A549 (cell line): ENCODE measurements around the gene ANKRD34A. TPM values are rescaled to one million over a fixed set of nuclear protein-coding genes. Genes with fewer than 3 reads are reported as not detected.

ENCODE experiments used
- ATAC-seq, 2 experiments: fragments of 200-7000 bp in 1 of 2; fragments of >200 bp in 1 of 2; cut with Nextera tagmentation in 1 of 2; cut with Tn5 transposase in 1 of 2; 3 replicates each; pipeline versions ENCODE4 v1.8.0 to v1.9.1; 2018 to 2020; ENCODE audit warnings: mild to moderate bottlenecking in 1 of 2, moderate library complexity in 1 of 2
- CTCF ChIA-PET: fragments of 300-600 bp; sonication (Branson Sonifier 250); formaldehyde crosslinking; extraction: SDS; loops from one replicate; lab custom pipeline; 2021; ENCODE audit warnings: antibody characterized with exemption, inconsistent platforms; lab: Yijun Ruan, JAX
- POLR2A ChIA-PET: fragments of 350-600 bp; formaldehyde crosslinking; extraction: SDS; loops from one replicate; lab custom pipeline; 2021; ENCODE audit warnings: antibody characterized with exemption, inconsistent platforms; lab: Yijun Ruan, JAX
- DNase-seq, 2 experiments: peaks; one replicate each; pipeline versions ENCODE4 v3.0.0 to v3.0.0-alpha.2; 2011 to 2016; ENCODE audit warnings: low read depth in 1 of 2, low spot score in 1 of 2
- FAIRE-seq: peaks from 2 replicates; lab custom pipeline; 2011; peaks lifted over from hg19 to GRCh38; lab: Jason Lieb, UNC
- H3K27ac ChIP-seq, 2 experiments: fragments of >200 bp; sonication (Bioruptor Twin); formaldehyde crosslinking; 3 replicates each; pipeline ENCODE4 v1.5.1; 2016 to 2017
- H3K4me1 ChIP-seq: fragments of >200 bp; sonication (Bioruptor Twin); formaldehyde crosslinking; 3 replicates; pipeline ENCODE4 v1.6.1; 2016
- H3K4me2 ChIP-seq: fragments of >200 bp; sonication (Bioruptor Twin); formaldehyde crosslinking; 3 replicates; pipeline ENCODE4 v1.6.1; 2016
- H3K4me3 ChIP-seq: fragments of >200 bp; sonication (Bioruptor Twin); formaldehyde crosslinking; 3 replicates; pipeline ENCODE4 v1.5.1; 2016
- H3K9me3 ChIP-seq: fragments of >200 bp; sonication (Bioruptor Twin); formaldehyde crosslinking; 3 replicates; pipeline ENCODE4 v1.6.1; 2016
- BHLHE40 ChIP-seq: IDR thresholded peaks from 2 replicates; pipeline ENCODE4 v1.6.1; 2012; ENCODE audit warnings: low read depth, low read length, inconsistent platforms
- EHMT2 ChIP-seq: fragments of 200-600 bp; sonication (generic); IDR thresholded peaks from 2 replicates; pipeline ENCODE4 v1.6.1; 2016; ENCODE audit warnings: antibody characterized with exemption, low read depth, mild to moderate bottlenecking, moderate library complexity
- ELK1 ChIP-seq: fragments of 150-350 bp; IDR thresholded peaks from 2 replicates; pipeline ENCODE4 v1.6.1; 2014; ENCODE audit warnings: low read depth, mild to moderate bottlenecking, low read length
- EP300 ChIP-seq, 2 experiments: fragments of >200 bp; sonication (Bioruptor Twin); formaldehyde crosslinking; IDR thresholded peaks; 2 replicates in 1 of 2; 3 replicates in 1 of 2; pipeline ENCODE4 v1.6.1; 2016 to 2017
- ESRRA ChIP-seq: fragments of 150-350 bp; IDR thresholded peaks from 2 replicates; pipeline ENCODE4 v1.6.1; 2014; ENCODE audit warnings: mild to moderate bottlenecking, low read length, borderline replicate concordance
- GATA3 ChIP-seq: IDR thresholded peaks from 2 replicates; pipeline ENCODE4 v1.6.1; 2012; ENCODE audit warnings: borderline replicate concordance
- HDAC2 ChIP-seq: fragments of 200-600 bp; sonication (generic); IDR thresholded peaks from 2 replicates; pipeline ENCODE4 v1.6.1; 2016
- HEYL ChIP-seq: fragments of 250-450 bp; sonication (Bioruptor Pico); IDR thresholded peaks from 2 replicates; pipeline ENCODE4 v1.8.0; 2021; ENCODE audit warnings: mild to moderate bottlenecking, moderate library complexity
- HOXA7 ChIP-seq: fragments of 250-450 bp; sonication (Bioruptor Pico); IDR thresholded peaks from 2 replicates; pipeline ENCODE4 v1.5.0; 2020; ENCODE audit warnings: mild to moderate bottlenecking, moderate library complexity
- HOXB5 ChIP-seq: fragments of 250-450 bp; sonication (Bioruptor Pico); IDR thresholded peaks from 2 replicates; pipeline ENCODE4 v1.5.0; 2020; ENCODE audit warnings: mild to moderate bottlenecking, moderate library complexity
- JUN ChIP-seq, 2 experiments: fragments of >200 bp; sonication (Bioruptor Twin); formaldehyde crosslinking; IDR thresholded peaks; 2 replicates in 1 of 2; 3 replicates in 1 of 2; pipeline ENCODE4 v1.6.1; 2016 to 2017
- MAZ ChIP-seq: fragments of 150-350 bp; IDR thresholded peaks from 2 replicates; pipeline ENCODE4 v1.6.1; 2014; ENCODE audit warnings: antibody characterized with exemption, low read depth, low read length, borderline replicate concordance
- NFE2L2 ChIP-seq: fragments of 150-350 bp; conservative IDR thresholded peaks from 2 replicates; pipeline ENCODE4 v1.6.1; 2014; ENCODE audit warnings: low read length
- NR3C1 ChIP-seq: fragments of >200 bp; sonication (Bioruptor Twin); formaldehyde crosslinking; IDR thresholded peaks from 3 replicates; pipeline ENCODE4 v1.6.1; 2017
- PBX3 ChIP-seq: IDR thresholded peaks from 2 replicates; pipeline ENCODE4 v1.6.1; 2012
- POLR2A ChIP-seq: IDR thresholded peaks from 2 replicates; pipeline ENCODE4 v1.6.1; 2012; ENCODE audit warnings: mild to moderate bottlenecking, low read length
- RAD21 ChIP-seq, 2 experiments: fragments of >200 bp in 1 of 2; sonication (Bioruptor Twin) in 1 of 2; formaldehyde crosslinking in 1 of 2; IDR thresholded peaks in 1 of 2; conservative IDR thresholded peaks in 1 of 2; 2 replicates in 1 of 2; 3 replicates in 1 of 2; pipeline ENCODE4 v1.6.1; 2012 to 2018; ENCODE audit warnings: inconsistent platforms in 1 of 2
- RARB ChIP-seq: fragments of 250-450 bp; sonication (Bioruptor Pico); IDR thresholded peaks from 2 replicates; pipeline ENCODE4 v1.8.0; 2021; ENCODE audit warnings: mild to moderate bottlenecking, moderate library complexity
- RFX5 ChIP-seq: fragments of 450-650 bp; IDR thresholded peaks from 2 replicates; pipeline ENCODE4 v1.7.1; 2014; ENCODE audit warnings: antibody characterized with exemption, mild to moderate bottlenecking, moderate library complexity
- SREBF2 ChIP-seq: fragments of 450-650 bp; IDR thresholded peaks from 2 replicates; pipeline ENCODE4 v1.6.1; 2014; ENCODE audit warnings: mild to moderate bottlenecking, moderate library complexity
- USF2 ChIP-seq: fragments of 450-650 bp; IDR thresholded peaks from 2 replicates; pipeline ENCODE4 v1.6.1; 2014; ENCODE audit warnings: antibody characterized with exemption
- ZC3H11A ChIP-seq: fragments of 450-650 bp; IDR thresholded peaks from 2 replicates; pipeline ENCODE4 v1.6.1; 2014; ENCODE audit warnings: antibody characterized with exemption, mild to moderate bottlenecking
- WGBS: methylation state at CpG from one replicate; pipeline ENCODE4 v1.1.6; 2017; ENCODE audit errors: missing lambda C conversion rate; 5-methylcytosine and 5-hydroxymethylcytosine counted together
- polyA plus RNA-seq, 4 experiments: library from polyadenylated mRNA; depleted of rRNA in 3 of 4; stranded (reverse); fragments of >200 nt; fragmentation: RNase III in 1 of 4; extraction: RNeasy Plus Mini Kit Qiagen cat#74134 plus additional on column Dnase treatment in 1 of 4; gene quantifications; 2 replicates in 3 of 4; 3 replicates in 1 of 4; pipeline ENCODE4 v1.2.3, GENCODE V29; 2011 to 2017

ANKRD34A gene
- polyA plus RNA-seq, 2 of the 4 experiments (the other 2 are of a cell fraction): 0.30 to 0.39 TPM

- FAIRE-seq: no peak
- CTCF ChIA-PET: interaction anchor here (1.2 to 9.1 kb wide), 6 partner anchors 16 to 71 kb away, joined by 3 to 110 read pairs (median 6); partner anchors contain the start of genes ITGA10 and RBM8A
These were observed 933 bp downstream of the ANKRD34A start for GRCh38 chr1:145963265-145964019.

GRCh38 chr1:145962157-145963102 is 1.9 kb downstream of the ANKRD34A start:
- FAIRE-seq (no peak), ATAC-seq (no peak), DNase-seq (no peak)
- Histone ChIP-seq H3K4me3 (peak overlapping the region; percentile 37), H3K4me1 (peaks cover 44% of the 10 kb centered on the region), H3K27ac (peak overlapping the region; percentile 49 to 85; a peak in 5 of 6 replicates), H3K4me2 (peak overlapping the region; percentile 92), H3K9me3 (peaks cover 5% of the 10 kb centered on the region; the same call in 2 of the 3 replicates)
- ChIA-PET CTCF (interaction anchor here (0.5 to 9.1 kb wide), 4 partner anchors 17 to 55 kb away, joined by 3 to 110 read pairs (median 4); no protein-coding TSS in a partner anchor), POLR2A (interaction anchor here (0.5 to 3.1 kb wide), 4 partner anchors 33 to 103 kb away, joined by 4 to 39 read pairs (median 9); partner anchors contain the start of genes PIAS3 and RBM8A)
- no peak for TF ChIP-seq HDAC2
- no peak for TF ChIP-seq POLR2A
- no peak for TF ChIP-seq EP300 (IDR thresholded peaks at IDR 0.05)
- no peak for TF ChIP-seq ZC3H11A
- no peak for TF ChIP-seq JUN (IDR thresholded peaks at IDR 0.05)
- TF ChIP-seq SREBF2: no peak
- no peak for TF ChIP-seq NFE2L2
- 46% methylated on average over 17 of the region's 36 CpGs for WGBS

More at GRCh38 chr1:145963265-145964019, 933 bp downstream of the ANKRD34A start:
- H3K4me1 ChIP-seq: peaks cover 41% of the 10 kb centered on the region
- ATAC-seq (no peak), DNase-seq (peak in 1 of 2 experiments; percentile 34)
- peak overlapping the region; percentile 78 to 87 for H3K27ac ChIP-seq
- peak overlapping the region; percentile 55 for H3K4me3 ChIP-seq
- TF ChIP-seq PBX3 (no peak), HOXB5 (no peak), RAD21 (conservative IDR thresholded peaks at IDR 0.05 in 1 of 2, IDR thresholded peaks at IDR 0.05 in 1 of 2) (no peak), HEYL (no peak), ESRRA (no peak), USF2 (no peak), NFE2L2 (no peak), RARB (CRISPR knock-in tag) (no peak), EHMT2 (no peak), HOXA7 (CRISPR knock-in tag) (no peak), ELK1 (no peak), MAZ (no peak), GATA3 (no peak), BHLHE40 (no peak), NR3C1 (no peak), RFX5 (no peak)
- peaks cover 10% of the 10 kb centered on the region; the same call in 2 of the 3 replicates for H3K9me3 ChIP-seq
- H3K4me2 ChIP-seq: peak overlapping the region; percentile 92
- POLR2A ChIA-PET: interaction anchor here (1.0 to 3.1 kb wide), 7 partner anchors 16 to 104 kb away, joined by 3 to 39 read pairs (median 7); partner anchors contain the start of genes PIAS3 and RBM8A
- 59% methylated on average over 5 of the region's 5 CpGs for WGBS
